Osteoblast (primary cell): ENCODE measurements around the gene MICALL1. TPM values are rescaled to one million over a fixed set of nuclear protein-coding genes. Genes with fewer than 3 reads are reported as not detected.

Experiments
- DNase-seq: peaks from one replicate; pipeline ENCODE4 v3.0.0; 2011; ENCODE audit warnings: low spot score, mixed read lengths; ENCODE audit not compliant: insufficient read length; ENCODE audit errors: missing footprints
- H2AFZ ChIP-seq: 2 replicates; pipeline ENCODE4 v1.6.0; 2011; ENCODE audit warnings: mild to moderate bottlenecking, low read length
- H3K27ac ChIP-seq: 2 replicates; pipeline ENCODE4 v1.5.1; 2011; ENCODE audit warnings: mild to moderate bottlenecking, low read depth, low read length, moderate library complexity
- H3K27me3 ChIP-seq: 2 replicates; pipeline ENCODE4 v1.6.0; 2012; ENCODE audit warnings: mild to moderate bottlenecking, control low read depth, inconsistent platforms, low read length, moderate library complexity; ENCODE audit not compliant: insufficient read depth
- H3K36me3 ChIP-seq: 2 replicates; pipeline ENCODE4 v1.5.1; 2011; ENCODE audit warnings: mild to moderate bottlenecking, low read length, control low read depth, moderate library complexity; ENCODE audit not compliant: insufficient read depth
- H3K4me1 ChIP-seq: 2 replicates; pipeline ENCODE4 v1.5.1; 2011; ENCODE audit warnings: mild to moderate bottlenecking, low read length, control low read depth, moderate library complexity; ENCODE audit not compliant: insufficient read depth
- H3K4me2 ChIP-seq: 2 replicates; pipeline ENCODE4 v1.6.0; 2011; ENCODE audit warnings: mild to moderate bottlenecking, low read length; ENCODE audit not compliant: insufficient read depth
- H3K4me3 ChIP-seq: fragments of 200-600 bp; sonication (generic); 3 replicates; pipeline ENCODE4 v1.5.1; 2012; ENCODE audit warnings: mild to moderate bottlenecking, low read length, inconsistent platforms; ENCODE audit not compliant: insufficient read depth
- H3K79me2 ChIP-seq: 2 replicates; pipeline ENCODE4 v1.6.0; 2012; ENCODE audit warnings: mild to moderate bottlenecking, low read length, control low read depth, inconsistent platforms; ENCODE audit not compliant: insufficient read depth
- H3K9me3 ChIP-seq: 2 replicates; pipeline ENCODE4 v1.5.1; 2011; ENCODE audit warnings: low read depth, low read length, control low read depth
- H4K20me1 ChIP-seq: 2 replicates; pipeline ENCODE4 v1.6.0; 2012; ENCODE audit warnings: mild to moderate bottlenecking, low read length, control low read depth; ENCODE audit not compliant: insufficient read depth
- total RNA-seq: library from RNA; depleted of rRNA; stranded (reverse); fragments of >200 nt; gene quantifications from 2 replicates; pipeline ENCODE4 v1.2.3, GENCODE V29; 2012
- TF ChIP-seq, protein P1 (sequence below): IDR thresholded peaks from 2 replicates; pipeline ENCODE4 v1.5.1; 2011; ENCODE audit warnings: mild to moderate bottlenecking, low read depth, low read length, moderate library complexity; ENCODE audit errors: extremely low read depth

MICALL1 gene
- total RNA-seq, 1 donor, result 36.9 TPM

GRCh38 chr22:37898441-37899181 is 7.5 kb upstream of the MICALL1 start:
- no peak overlapping the region for H2AFZ ChIP-seq
- peak; percentile 15 for DNase-seq

GRCh38 chr22:37904572-37905533 is 1.2 kb upstream of the MICALL1 start:
- peak; percentile 99 for DNase-seq
- TF ChIP-seq, protein P1, sequence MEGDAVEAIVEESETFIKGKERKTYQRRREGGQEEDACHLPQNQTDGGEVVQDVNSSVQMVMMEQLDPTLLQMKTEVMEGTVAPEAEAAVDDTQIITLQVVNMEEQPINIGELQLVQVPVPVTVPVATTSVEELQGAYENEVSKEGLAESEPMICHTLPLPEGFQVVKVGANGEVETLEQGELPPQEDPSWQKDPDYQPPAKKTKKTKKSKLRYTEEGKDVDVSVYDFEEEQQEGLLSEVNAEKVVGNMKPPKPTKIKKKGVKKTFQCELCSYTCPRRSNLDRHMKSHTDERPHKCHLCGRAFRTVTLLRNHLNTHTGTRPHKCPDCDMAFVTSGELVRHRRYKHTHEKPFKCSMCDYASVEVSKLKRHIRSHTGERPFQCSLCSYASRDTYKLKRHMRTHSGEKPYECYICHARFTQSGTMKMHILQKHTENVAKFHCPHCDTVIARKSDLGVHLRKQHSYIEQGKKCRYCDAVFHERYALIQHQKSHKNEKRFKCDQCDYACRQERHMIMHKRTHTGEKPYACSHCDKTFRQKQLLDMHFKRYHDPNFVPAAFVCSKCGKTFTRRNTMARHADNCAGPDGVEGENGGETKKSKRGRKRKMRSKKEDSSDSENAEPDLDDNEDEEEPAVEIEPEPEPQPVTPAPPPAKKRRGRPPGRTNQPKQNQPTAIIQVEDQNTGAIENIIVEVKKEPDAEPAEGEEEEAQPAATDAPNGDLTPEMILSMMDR, result no peak
- H3K79me2 ChIP-seq, result peaks cover 33% of the 10 kb centered on the region
- H3K9me3 ChIP-seq, result no peaks in the 10 kb centered on the region
- peak overlapping the region; percentile 93 for H3K27ac ChIP-seq
- H3K27me3 ChIP-seq, result no peaks in the 10 kb centered on the region
- peak overlapping the region; percentile 70 for H2AFZ ChIP-seq
- H3K4me2 ChIP-seq, result peak overlapping the region; percentile 76
- peaks cover 15% of the 10 kb centered on the region for H4K20me1 ChIP-seq
- peak overlapping the region; percentile 85 for H3K4me3 ChIP-seq
- peaks cover 33% of the 10 kb centered on the region for H3K4me1 ChIP-seq
- no peaks in the 10 kb centered on the region for H3K36me3 ChIP-seq

More at GRCh38 chr22:37898441-37899181, 7.5 kb upstream of the MICALL1 start:
- Histone ChIP-seq H4K20me1 (no peaks in the 10 kb centered on the region), H3K9me3 (no peaks in the 10 kb centered on the region), H3K4me3 (no peak overlapping the region), H3K79me2 (no peaks in the 10 kb centered on the region), H3K4me1 (peaks cover 4% of the 10 kb centered on the region), H3K36me3 (no peaks in the 10 kb centered on the region), H3K27ac (no peak overlapping the region), H3K4me2 (no peak overlapping the region), H3K27me3 (no peaks in the 10 kb centered on the region)
- TF ChIP-seq, protein P1, result no peak

- H2AFZ ChIP-seq, result peak overlapping the region; percentile 59
- peaks cover 49% of the 10 kb centered on the region for H3K79me2 ChIP-seq
- H4K20me1 ChIP-seq, result peaks cover 15% of the 10 kb centered on the region
Measured at GRCh38 chr22:37906364-37907008, 389 bp downstream of the MICALL1 start.

More at GRCh38 chr22:37906364-37907008, 389 bp downstream of the MICALL1 start:
- DNase-seq, result peak; percentile 80
- Histone ChIP-seq H3K27me3 (no peaks in the 10 kb centered on the region), H3K4me3 (peak overlapping the region; percentile 85), H3K36me3 (no peaks in the 10 kb centered on the region), H3K4me1 (peaks cover 33% of the 10 kb centered on the region), H3K4me2 (peak overlapping the region; percentile 92), H3K9me3 (no peaks in the 10 kb centered on the region), H3K27ac (peak overlapping the region; percentile 68)
- TF ChIP-seq, protein P1, result no peak
